HepG2 (cell line): Measurements from ENCODE around the gene MIGA2. TPM values are rescaled to one million over a fixed set of nuclear protein-coding genes. Genes with fewer than 3 reads are reported as not detected.

ENCODE experiments used
- EP300 ChIP-seq, 3 experiments: sonication (generic) in 1 of 3; formaldehyde crosslinking in 1 of 3; IDR thresholded peaks; 2 replicates each; pipeline versions ENCODE4 v1.5.1 to v1.6.1; 2011 to 2020; ENCODE audit warnings: low read depth in 2 of 3, low read length in 2 of 3, borderline replicate concordance in 1 of 3, improper control_type of control experiment in 1 of 3, mild to moderate bottlenecking in 1 of 3, missing genetic modification reagents in 1 of 3, moderate library complexity in 1 of 3
- HNF4G ChIP-seq, 2 experiments: sonication (generic) in 1 of 2; formaldehyde crosslinking in 1 of 2; IDR thresholded peaks; 2 replicates each; pipeline versions ENCODE4 v1.4.0 to v1.6.1; 2011 to 2020; ENCODE audit warnings: borderline replicate concordance in 2 of 2, low read depth in 2 of 2, mild to moderate bottlenecking in 2 of 2, low read length in 1 of 2, missing genetic modification reagents in 1 of 2, moderate library complexity in 1 of 2
- MED1 ChIP-seq: sonication (generic); formaldehyde crosslinking; IDR thresholded peaks from 2 replicates; pipeline ENCODE4 v1.4.0; 2020; ENCODE audit warnings: missing genetic modification reagents
- ZHX2 ChIP-seq, 2 experiments: sonication (generic) in 1 of 2; formaldehyde crosslinking in 1 of 2; IDR thresholded peaks; 2 replicates each; pipeline versions ENCODE4 v1.6.1 to v1.9.0; 2014 to 2022; ENCODE audit warnings: antibody characterized with exemption in 1 of 2, borderline replicate concordance in 1 of 2, inconsistent platforms in 1 of 2, low read depth in 1 of 2, missing genetic modification reagents in 1 of 2
- ZNF644 ChIP-seq: IDR thresholded peaks from 2 replicates; pipeline ENCODE4 v1.6.1; 2016; ENCODE audit warnings: low read depth
- polyA plus RNA-seq, 8 experiments: library from polyadenylated mRNA; depleted of rRNA in 3 of 8; stranded (reverse) in 7 of 8; unstranded in 1 of 8; fragments of >200 nt; fragmentation: Illumina TruSeq in 4 of 8; extraction: Trizol in 4 of 8; gene quantifications; 2 replicates each; pipeline versions ENCODE4 v1.2.1 to v1.2.3, GENCODE V29; 2011 to 2016; ENCODE audit warnings: low read depth in 4 of 8, missing spikeins in 1 of 8, mixed read lengths in 1 of 8; ENCODE audit not compliant: insufficient read depth in 1 of 8
- total RNA-seq, 5 experiments: library from RNA; depleted of rRNA; stranded (reverse); fragments of >200 nt; fragmentation: Illumina TruSeq; extraction: Trizol; gene quantifications; 2 replicates each; pipeline ENCODE4 v1.2.3, GENCODE V29; 2016; ENCODE audit warnings: low read depth in 1 of 5
- TF ChIP-seq, protein P1 (sequence below): sonication (generic); formaldehyde crosslinking; IDR thresholded peaks from 2 replicates; pipeline ENCODE4 v1.5.0; 2020; ENCODE audit warnings: mild to moderate bottlenecking, missing genetic modification reagents, moderate library complexity
- TF ChIP-seq, protein P2 (sequence below): sonication (generic); formaldehyde crosslinking; conservative IDR thresholded peaks from 2 replicates; pipeline ENCODE4 v1.8.0; 2022; ENCODE audit warnings: mild to moderate bottlenecking, moderate library complexity, missing genetic modification reagents

The MIGA2 gene
- total and polyA plus RNA-seq, 2 of the 13 experiments (the other 11 are each of a cell fraction or from before 2014, with no cell fraction given): 10.8 to 17.1 TPM

- TF ChIP-seq ZHX2 (IDR thresholded peaks at IDR 0.05; ENCODE audit: low read depth): no peak
- no peak for TF ChIP-seq ZHX2 (CRISPR knock-in tag; IDR thresholded peaks at IDR 0.05; ENCODE audit: borderline replicate concordance)
- TF ChIP-seq EP300 (IDR thresholded peaks at IDR 0.05; ENCODE audit: low read depth in 2 of 2, low read length in 2 of 2): 0 out of 4 replicates have a peak, but pooled peaks have one; percentile 4 to 23
- TF ChIP-seq EP300 (CRISPR knock-in tag; IDR thresholded peaks at IDR 0.05; ENCODE audit: borderline replicate concordance): no peak
- TF ChIP-seq HNF4G (IDR thresholded peaks at IDR 0.05; ENCODE audit: borderline replicate concordance, low read depth, low read length): peak; percentile 81
- peak; percentile 55; the same call in 1 of the 2 replicates for TF ChIP-seq HNF4G (CRISPR knock-in tag; IDR thresholded peaks at IDR 0.05; ENCODE audit: borderline replicate concordance, low read depth)
- peak; percentile 71 for TF ChIP-seq MED1
- TF ChIP-seq ZNF644 (CRISPR knock-in tag): no peak
- TF ChIP-seq, protein P1, sequence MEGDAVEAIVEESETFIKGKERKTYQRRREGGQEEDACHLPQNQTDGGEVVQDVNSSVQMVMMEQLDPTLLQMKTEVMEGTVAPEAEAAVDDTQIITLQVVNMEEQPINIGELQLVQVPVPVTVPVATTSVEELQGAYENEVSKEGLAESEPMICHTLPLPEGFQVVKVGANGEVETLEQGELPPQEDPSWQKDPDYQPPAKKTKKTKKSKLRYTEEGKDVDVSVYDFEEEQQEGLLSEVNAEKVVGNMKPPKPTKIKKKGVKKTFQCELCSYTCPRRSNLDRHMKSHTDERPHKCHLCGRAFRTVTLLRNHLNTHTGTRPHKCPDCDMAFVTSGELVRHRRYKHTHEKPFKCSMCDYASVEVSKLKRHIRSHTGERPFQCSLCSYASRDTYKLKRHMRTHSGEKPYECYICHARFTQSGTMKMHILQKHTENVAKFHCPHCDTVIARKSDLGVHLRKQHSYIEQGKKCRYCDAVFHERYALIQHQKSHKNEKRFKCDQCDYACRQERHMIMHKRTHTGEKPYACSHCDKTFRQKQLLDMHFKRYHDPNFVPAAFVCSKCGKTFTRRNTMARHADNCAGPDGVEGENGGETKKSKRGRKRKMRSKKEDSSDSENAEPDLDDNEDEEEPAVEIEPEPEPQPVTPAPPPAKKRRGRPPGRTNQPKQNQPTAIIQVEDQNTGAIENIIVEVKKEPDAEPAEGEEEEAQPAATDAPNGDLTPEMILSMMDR (CRISPR knock-in tag): peak; percentile 27; the same call in 1 of the 2 replicates
- TF ChIP-seq, protein P2, sequence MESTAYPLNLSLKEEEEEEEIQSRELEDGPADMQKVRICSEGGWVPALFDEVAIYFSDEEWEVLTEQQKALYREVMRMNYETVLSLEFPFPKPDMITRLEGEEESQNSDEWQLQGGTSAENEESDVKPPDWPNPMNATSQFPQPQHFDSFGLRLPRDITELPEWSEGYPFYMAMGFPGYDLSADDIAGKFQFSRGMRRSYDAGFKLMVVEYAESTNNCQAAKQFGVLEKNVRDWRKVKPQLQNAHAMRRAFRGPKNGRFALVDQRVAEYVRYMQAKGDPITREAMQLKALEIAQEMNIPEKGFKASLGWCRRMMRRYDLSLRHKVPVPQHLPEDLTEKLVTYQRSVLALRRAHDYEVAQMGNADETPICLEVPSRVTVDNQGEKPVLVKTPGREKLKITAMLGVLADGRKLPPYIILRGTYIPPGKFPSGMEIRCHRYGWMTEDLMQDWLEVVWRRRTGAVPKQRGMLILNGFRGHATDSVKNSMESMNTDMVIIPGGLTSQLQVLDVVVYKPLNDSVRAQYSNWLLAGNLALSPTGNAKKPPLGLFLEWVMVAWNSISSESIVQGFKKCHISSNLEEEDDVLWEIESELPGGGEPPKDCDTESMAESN (CRISPR knock-in tag): peak; percentile 95
Measured at GRCh38 chr9:129109952-129110739, 73.7 kb downstream of the MIGA2 start (continued).
